Epithelial cell of proximal tubule (primary cell): ENCODE measurements around the gene SPATA16. TPM values are rescaled to one million over a fixed set of nuclear protein-coding genes. Genes with fewer than 3 reads are reported as not detected.

Experiments used
- DNase-seq: peaks from one replicate; pipeline ENCODE4 v3.0.0-alpha.2; 2011; ENCODE audit warnings: low read depth
- H3K4me3 ChIP-seq: 2 replicates; pipeline ENCODE4 v1.5.1; 2011; ENCODE audit warnings: low read depth, mild to moderate bottlenecking, low read length
- total RNA-seq: library from RNA; depleted of rRNA; stranded (reverse); fragments of >200 nt; gene quantifications from 2 replicates; pipeline ENCODE4 v1.2.3, GENCODE V29; 2015
- TF ChIP-seq, protein P1 (sequence below): conservative IDR thresholded peaks from 2 replicates; pipeline ENCODE4 v1.5.1; 2012; ENCODE audit warnings: low read depth, mild to moderate bottlenecking, low read length

The SPATA16 gene
- total RNA-seq, 1 donor from 2014 or later = not detected

DNA sequence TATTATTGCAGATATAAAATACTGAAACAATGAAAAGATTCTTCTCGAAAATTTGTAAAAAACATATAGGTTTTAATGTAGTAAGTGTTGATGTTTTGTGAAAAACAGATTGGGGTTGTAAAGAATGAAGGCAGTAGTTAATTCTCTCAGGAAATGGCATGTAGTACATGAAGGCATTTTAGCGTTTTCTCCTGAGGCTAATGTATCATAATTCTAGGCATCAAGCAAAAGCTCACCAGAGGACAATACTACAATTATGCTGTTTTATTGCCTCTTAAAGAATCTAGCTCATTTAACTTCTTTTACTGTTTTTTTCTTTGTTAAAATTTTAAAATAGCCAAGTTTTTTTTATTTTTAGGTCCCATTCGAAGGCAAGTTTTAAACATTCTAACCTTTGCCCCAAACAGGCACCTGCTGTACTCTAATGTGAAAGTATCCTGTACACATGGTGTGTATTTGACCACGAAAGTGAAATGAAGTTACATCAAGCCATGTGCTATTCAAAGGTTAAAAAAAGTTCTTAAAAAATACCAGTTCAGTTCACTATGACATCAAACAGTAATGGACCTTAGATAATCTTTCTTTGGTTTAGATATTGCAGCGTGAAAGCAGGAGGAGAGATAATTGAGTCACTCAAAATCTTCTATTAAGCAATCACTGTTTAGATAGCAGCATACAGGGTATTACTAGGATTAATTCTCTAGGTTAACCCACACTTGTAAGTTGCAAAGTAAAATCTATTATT is 227.0 kb downstream of the SPATA16 start:
- TF ChIP-seq, protein P1, sequence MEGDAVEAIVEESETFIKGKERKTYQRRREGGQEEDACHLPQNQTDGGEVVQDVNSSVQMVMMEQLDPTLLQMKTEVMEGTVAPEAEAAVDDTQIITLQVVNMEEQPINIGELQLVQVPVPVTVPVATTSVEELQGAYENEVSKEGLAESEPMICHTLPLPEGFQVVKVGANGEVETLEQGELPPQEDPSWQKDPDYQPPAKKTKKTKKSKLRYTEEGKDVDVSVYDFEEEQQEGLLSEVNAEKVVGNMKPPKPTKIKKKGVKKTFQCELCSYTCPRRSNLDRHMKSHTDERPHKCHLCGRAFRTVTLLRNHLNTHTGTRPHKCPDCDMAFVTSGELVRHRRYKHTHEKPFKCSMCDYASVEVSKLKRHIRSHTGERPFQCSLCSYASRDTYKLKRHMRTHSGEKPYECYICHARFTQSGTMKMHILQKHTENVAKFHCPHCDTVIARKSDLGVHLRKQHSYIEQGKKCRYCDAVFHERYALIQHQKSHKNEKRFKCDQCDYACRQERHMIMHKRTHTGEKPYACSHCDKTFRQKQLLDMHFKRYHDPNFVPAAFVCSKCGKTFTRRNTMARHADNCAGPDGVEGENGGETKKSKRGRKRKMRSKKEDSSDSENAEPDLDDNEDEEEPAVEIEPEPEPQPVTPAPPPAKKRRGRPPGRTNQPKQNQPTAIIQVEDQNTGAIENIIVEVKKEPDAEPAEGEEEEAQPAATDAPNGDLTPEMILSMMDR = no peak
- DNase-seq = no peak
- no peak overlapping the region for H3K4me3 ChIP-seq

DNA sequence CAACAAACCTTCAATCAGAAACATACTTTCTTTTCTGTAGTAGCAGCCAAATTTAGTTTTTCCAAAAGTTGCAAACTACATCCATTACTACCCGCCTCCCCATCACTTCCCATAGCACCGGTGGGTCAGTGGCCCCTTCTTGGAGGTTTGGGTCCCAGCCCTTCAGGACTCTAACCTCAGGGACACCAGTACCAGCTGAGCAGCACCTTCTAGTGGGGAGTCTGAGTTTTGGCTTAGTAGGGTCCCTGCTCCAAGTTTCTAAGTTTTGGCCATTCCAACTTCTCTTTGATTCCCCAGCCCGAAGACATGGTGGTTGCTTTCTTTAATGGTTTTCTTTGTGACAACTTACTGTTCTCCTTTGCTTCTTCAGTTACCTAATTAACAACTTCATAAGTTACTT is 229.9 kb downstream of the SPATA16 start:
- TF ChIP-seq, protein P1 = peak; percentile 42
- H3K4me3 ChIP-seq = no peak overlapping the region
- DNase-seq = no peak

DNA sequence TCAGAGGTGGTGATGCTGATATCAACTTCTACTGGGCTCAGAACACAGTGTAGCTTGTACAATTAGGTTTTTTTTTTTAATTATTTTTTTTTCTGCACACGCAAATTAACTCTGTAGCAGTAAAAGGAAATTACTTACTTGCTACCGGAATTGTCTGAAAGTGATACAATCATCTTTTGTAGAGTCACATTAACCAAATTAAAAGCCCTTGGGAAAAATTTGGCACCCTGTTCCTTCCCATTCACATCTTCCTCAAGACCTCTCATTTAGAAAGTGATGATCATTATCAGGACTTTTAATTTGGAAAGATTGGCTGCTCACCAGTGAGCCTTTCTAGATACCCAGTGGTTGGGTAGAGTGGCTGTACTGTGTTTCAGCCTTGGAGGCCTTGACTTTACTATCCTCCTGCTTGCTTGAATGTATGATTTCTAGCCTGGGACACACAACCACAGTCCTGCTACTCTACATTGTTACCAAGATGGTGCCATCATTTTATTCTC is 232.2 kb downstream of the SPATA16 start:
- no peak overlapping the region for H3K4me3 ChIP-seq
- TF ChIP-seq, protein P1 = no peak
- DNase-seq = no peak

DNA sequence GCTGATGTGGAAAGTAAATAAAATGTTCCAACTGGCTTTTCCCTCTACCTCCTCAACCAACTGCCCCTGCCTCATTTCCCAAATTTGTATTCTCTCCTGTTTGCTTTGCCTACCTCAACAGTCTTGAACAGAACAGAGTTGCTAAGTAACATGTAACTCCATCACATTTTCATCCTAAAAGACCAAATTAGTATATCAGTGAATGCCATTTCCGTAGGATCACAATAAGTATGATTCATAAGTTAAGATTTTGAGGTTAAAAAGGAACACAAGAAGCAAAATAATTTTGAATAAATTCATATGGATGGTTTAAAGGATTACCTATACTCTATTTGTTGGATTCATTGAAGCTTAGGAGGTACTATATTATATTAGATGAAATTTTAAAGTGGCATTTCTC is 235.6 kb downstream of the SPATA16 start:
- DNase-seq = no peak

DNA sequence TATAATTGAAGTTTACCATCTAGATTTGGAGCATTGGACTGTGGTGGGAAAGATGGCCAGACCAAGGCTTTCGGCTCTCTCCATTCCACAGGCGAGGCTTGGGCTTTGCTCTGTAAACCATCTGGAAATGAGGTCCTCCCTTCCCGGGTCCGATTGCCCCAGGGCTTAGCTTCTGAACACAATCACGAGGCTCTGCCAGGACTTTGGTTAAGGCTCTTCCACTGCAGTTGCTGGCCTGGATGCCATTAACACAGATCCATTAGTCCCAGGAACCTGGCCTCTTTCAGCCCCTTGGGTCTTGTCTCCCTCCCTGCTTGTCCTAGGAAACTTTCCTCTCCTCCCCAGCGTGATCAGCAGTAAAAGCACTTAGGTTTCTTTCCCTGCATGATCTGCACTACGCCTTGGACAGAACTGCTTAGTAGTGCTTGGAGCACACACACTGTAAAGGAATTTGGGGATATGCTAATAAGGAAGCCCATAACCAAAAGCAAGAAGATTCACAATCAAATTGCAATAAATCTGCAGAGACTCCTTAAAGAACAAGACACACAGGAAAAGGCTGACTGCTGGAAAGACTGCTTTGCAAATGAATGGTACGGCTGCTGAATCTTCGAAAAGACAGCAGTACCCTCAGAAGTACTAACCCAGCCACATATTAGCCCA is 236.2 kb downstream of the SPATA16 start:
- DNase-seq = no peak
- no peak overlapping the region for H3K4me3 ChIP-seq

More for the DNA sequence above, 235.6 kb downstream of the SPATA16 start:
- TF ChIP-seq, protein P1 = no peak
- H3K4me3 ChIP-seq = no peak overlapping the region

DNA sequence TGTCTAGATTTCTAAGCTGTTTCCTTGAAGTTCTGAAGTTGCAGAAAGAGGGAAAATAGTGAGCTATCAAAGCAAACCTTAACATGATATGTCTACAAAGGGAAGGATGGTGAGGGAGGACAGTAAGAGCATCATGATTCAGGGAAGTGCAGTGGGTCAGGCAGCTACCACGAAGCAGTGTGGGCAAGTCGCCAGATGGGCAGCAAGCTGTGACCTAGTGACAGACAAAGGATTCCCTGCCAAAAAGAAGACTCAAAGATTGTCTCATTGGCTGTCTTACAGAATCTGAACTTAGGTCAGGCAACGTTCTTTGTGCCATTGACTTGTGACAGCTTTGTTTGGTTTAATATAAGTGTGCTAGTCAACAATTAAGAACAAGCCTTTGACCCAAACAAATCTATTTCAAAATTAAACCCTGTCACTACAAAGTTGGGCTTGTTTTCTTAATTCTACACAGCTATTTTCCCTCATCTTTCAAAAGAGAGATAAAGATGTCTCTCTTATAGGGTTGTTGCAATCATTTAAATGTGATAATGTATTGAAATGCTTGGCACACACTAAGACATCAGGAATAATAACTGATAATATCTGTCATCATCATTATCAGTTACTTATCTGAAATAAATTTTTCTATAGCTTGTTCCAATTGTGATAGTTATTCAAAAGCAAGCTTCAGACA is 237.3 kb downstream of the SPATA16 start:
- TF ChIP-seq, protein P1 = no peak
- H3K4me3 ChIP-seq = no peak overlapping the region
- peak; percentile 46 for DNase-seq

More for the DNA sequence above, 236.2 kb downstream of the SPATA16 start:
- TF ChIP-seq, protein P1 = no peak
